ENCODE measurements around the gene MARCKS. TPM values are rescaled to one million over a fixed set of nuclear protein-coding genes. Genes with fewer than 3 reads are reported as not detected.

The MARCKS gene
- total RNA-seq, 2 experiments from 2014 or later = 1.7 to 2.2 TPM

GRCh38 chr6:113857556-113858479 lies 673 bp downstream of the MARCKS start:
- Mint-ChIP-seq H3K4me1 (peaks cover 18% of the 10 kb centered on the region), H3K4me3 (no peak overlapping the region), H3K27ac (no peak overlapping the region), H3K36me3 (no peaks in the 10 kb centered on the region), H3K27me3 (peaks cover 55% of the 10 kb centered on the region), H3K9me3 (no peaks in the 10 kb centered on the region)
- ATAC-seq (ENCODE audit: low read depth) = no peak
- POLR2A ChIA-PET = no interaction called here
- DNase-seq = peak; percentile 36

DNA sequence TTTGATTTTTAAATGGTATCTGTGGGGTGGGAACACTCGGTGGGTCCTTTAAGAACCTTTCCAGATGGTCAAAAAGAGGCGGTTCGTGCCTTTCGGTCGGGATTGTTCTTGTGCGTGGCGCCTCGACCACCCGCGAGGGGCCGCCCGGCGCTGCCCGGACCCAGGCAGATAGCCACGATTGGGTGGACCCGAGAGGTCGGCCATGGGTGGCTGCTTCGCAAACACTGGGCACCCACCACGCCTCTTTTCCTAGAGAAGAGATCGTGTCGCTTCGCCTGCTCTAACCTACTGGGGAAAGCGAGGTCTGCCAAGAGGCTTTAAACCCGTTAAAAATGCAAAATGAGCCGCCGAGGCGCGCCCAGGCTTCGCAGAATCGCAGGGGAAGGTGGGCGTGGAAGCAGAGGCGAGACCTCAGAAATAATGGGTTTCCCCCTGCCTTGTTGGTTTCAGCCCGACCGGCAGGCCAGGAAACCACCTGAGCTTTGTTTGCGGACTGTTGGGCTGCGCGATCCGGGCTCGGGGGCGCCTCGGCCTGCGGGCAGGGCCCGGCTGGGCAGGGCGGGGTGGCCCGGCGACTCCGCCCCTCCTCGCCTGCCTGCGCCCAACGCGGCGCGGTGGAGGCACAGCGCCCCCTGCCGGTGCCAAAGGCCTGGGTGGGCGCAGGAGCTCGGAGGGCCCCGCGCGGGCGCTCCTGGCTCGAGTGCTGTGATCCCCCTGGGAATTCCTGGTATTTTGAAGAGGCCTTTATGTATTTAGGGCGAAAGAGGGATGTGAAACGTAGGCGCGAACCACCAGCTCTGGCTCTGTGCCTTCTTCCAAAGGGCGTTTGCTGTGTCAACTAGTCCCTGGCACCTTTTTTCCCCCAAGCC lies 1.6 kb downstream of the MARCKS start:
- H3K36me3 Mint-ChIP-seq = no peaks in the 10 kb centered on the region
- peak overlapping the region; percentile 60 for H3K4me3 Mint-ChIP-seq
- H3K4me1 Mint-ChIP-seq = peaks cover 18% of the 10 kb centered on the region
- H3K27ac Mint-ChIP-seq = no peak overlapping the region
- no peaks in the 10 kb centered on the region for H3K9me3 Mint-ChIP-seq
- H3K27me3 Mint-ChIP-seq = peaks cover 46% of the 10 kb centered on the region
- DNase-seq = peak; percentile 95
- POLR2A ChIA-PET = no interaction called here
- peak; percentile 94 for ATAC-seq (ENCODE audit: low read depth)

DNA sequence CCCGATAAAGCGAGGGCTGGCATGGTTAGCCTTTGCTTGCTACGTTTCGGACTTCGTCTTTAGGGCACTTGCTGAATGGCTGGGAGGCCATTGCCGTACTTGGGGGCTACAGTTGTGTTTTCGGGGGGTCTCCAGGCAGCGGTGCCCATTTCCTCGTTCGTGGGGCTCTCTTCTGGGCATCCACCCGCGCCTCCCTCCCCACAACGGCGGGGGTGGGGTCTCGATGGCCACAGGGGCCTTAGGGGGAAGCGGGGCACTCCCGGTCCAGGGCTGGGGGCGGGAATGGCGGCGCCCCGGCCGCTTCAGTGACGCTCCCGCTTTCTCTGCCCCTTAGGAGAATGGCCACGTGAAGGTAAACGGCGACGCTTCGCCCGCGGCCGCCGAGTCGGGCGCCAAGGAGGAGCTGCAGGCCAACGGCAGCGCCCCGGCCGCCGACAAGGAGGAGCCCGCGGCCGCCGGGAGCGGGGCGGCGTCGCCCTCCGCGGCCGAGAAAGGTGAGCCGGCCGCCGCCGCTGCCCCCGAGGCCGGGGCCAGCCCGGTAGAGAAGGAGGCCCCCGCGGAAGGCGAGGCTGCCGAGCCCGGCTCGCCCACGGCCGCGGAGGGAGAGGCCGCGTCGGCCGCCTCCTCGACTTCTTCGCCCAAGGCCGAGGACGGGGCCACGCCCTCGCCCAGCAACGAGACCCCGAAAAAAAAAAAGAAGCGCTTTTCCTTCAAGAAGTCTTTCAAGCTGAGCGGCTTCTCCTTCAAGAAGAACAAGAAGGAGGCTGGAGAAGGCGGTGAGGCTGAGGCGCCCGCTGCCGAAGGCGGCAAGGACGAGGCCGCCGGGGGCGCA lies 2.4 kb downstream of the MARCKS start:
- Mint-ChIP-seq H3K27me3 (peaks cover 39% of the 10 kb centered on the region), H3K36me3 (no peaks in the 10 kb centered on the region), H3K4me3 (peak overlapping the region; percentile 60), H3K4me1 (peaks cover 17% of the 10 kb centered on the region), H3K9me3 (no peaks in the 10 kb centered on the region), H3K27ac (no peak overlapping the region)
- DNase-seq = peak; percentile 28
- ATAC-seq (ENCODE audit: low read depth) = no peak
- POLR2A ChIA-PET = no interaction called here

DNA sequence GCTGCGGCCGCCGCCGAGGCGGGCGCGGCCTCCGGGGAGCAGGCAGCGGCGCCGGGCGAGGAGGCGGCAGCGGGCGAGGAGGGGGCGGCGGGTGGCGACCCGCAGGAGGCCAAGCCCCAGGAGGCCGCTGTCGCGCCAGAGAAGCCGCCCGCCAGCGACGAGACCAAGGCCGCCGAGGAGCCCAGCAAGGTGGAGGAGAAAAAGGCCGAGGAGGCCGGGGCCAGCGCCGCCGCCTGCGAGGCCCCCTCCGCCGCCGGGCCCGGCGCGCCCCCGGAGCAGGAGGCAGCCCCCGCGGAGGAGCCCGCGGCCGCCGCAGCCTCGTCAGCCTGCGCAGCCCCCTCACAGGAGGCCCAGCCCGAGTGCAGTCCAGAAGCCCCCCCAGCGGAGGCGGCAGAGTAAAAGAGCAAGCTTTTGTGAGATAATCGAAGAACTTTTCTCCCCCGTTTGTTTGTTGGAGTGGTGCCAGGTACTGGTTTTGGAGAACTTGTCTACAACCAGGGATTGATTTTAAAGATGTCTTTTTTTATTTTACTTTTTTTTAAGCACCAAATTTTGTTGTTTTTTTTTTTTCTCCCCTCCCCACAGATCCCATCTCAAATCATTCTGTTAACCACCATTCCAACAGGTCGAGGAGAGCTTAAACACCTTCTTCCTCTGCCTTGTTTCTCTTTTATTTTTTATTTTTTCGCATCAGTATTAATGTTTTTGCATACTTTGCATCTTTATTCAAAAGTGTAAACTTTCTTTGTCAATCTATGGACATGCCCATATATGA lies 3.2 kb downstream of the MARCKS start:
- Mint-ChIP-seq H3K36me3 (no peaks in the 10 kb centered on the region), H3K27me3 (peaks cover 37% of the 10 kb centered on the region), H3K4me3 (peak overlapping the region; percentile 15), H3K4me1 (peaks cover 13% of the 10 kb centered on the region), H3K27ac (no peak overlapping the region), H3K9me3 (no peaks in the 10 kb centered on the region)
- POLR2A ChIA-PET = no interaction called here
- DNase-seq = peak; percentile 23
- no peak for ATAC-seq (ENCODE audit: low read depth)

- POLR2A ChIA-PET = no interaction called here
- peaks cover 41% of the 10 kb centered on the region for H3K27me3 Mint-ChIP-seq
- H3K9me3 Mint-ChIP-seq = no peaks in the 10 kb centered on the region
- no peak for ATAC-seq (ENCODE audit: low read depth)
- H3K4me1 Mint-ChIP-seq = peaks cover 7% of the 10 kb centered on the region
- H3K4me3 Mint-ChIP-seq = no peak overlapping the region
- no peak for DNase-seq
- no peak overlapping the region for H3K27ac Mint-ChIP-seq
- no peaks in the 10 kb centered on the region for H3K36me3 Mint-ChIP-seq
Measured at GRCh38 chr6:113862112-113862511, 5.0 kb downstream of the MARCKS start.

GRCh38 chr6:113870917-113871316 lies 13.8 kb downstream of the MARCKS start:
- no peak for DNase-seq
- H3K27me3 Mint-ChIP-seq = peaks cover 39% of the 10 kb centered on the region
- H3K4me1 Mint-ChIP-seq = peaks cover 5% of the 10 kb centered on the region
- no peak for ATAC-seq (ENCODE audit: low read depth)
- POLR2A ChIA-PET = no interaction called here
- no peak overlapping the region for H3K4me3 Mint-ChIP-seq
- no peak overlapping the region for H3K27ac Mint-ChIP-seq
- no peaks in the 10 kb centered on the region for H3K36me3 Mint-ChIP-seq
- no peaks in the 10 kb centered on the region for H3K9me3 Mint-ChIP-seq

DNA sequence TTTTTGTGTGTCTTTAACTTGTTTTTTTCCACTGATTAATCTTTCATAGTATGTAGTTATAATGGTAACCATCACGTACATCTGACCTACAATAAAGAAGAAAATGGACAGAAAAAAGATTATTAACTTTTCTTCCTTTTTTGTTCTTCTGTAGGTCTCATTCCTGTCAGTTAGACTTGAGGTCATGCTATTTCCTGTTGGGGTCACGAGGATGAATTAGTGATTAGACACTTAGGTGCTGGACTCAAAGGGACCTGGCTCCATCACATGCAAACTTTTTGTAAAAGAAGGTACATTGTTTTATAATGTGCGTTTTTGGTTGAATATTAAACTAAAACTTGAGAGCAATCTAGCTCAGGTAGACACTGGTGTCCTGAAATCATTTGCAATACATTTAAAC lies 14.8 kb downstream of the MARCKS start:
- no peak for ATAC-seq (ENCODE audit: low read depth)
- Mint-ChIP-seq H3K9me3 (no peaks in the 10 kb centered on the region), H3K36me3 (no peaks in the 10 kb centered on the region), H3K4me3 (no peak overlapping the region), H3K27me3 (peaks cover 43% of the 10 kb centered on the region), H3K4me1 (peaks cover 5% of the 10 kb centered on the region), H3K27ac (no peak overlapping the region)
- POLR2A ChIA-PET = no interaction called here
- no peak for DNase-seq

DNA sequence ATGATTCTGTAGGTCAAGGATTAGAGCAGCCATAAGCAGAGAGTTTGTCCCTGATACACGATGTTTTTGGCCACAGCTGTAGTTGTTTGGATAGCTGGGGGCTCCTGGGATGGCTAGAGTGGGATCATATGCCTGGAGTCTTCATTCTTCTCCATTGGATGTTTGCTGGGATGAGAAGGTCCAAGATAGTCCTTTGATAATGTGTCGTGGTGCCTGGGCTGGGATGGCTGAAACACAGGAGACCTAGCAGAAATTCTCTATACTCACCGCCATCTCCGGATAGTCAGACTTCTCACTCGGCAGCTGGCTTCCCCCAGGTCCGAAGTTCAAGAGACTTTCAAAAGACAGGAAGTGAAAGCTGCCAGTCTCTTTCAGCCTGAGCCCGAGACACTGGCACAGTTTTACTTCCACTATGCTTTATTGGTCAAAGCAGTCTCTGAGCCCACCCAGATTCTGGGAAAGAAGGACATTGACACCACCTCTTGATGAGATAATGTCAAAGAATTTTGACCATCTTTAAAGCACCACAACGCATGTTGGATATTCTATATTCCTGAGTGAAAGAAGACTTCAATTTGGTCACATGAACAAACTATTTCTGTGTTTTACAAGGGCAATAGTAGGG lies 16.0 kb downstream of the MARCKS start:
- ATAC-seq (ENCODE audit: low read depth) (peak; percentile 54), DNase-seq (no peak)
- H3K36me3 Mint-ChIP-seq = no peaks in the 10 kb centered on the region
- H3K4me1 Mint-ChIP-seq = peaks cover 5% of the 10 kb centered on the region
- no peak overlapping the region for H3K27ac Mint-ChIP-seq
- peak overlapping the region; percentile 48 for H3K4me3 Mint-ChIP-seq
- no peaks in the 10 kb centered on the region for H3K9me3 Mint-ChIP-seq
- H3K27me3 Mint-ChIP-seq = peaks cover 47% of the 10 kb centered on the region
- POLR2A ChIA-PET = no interaction called here

- no peak for DNase-seq
- H3K4me1 Mint-ChIP-seq = peaks cover 5% of the 10 kb centered on the region
- H3K27me3 Mint-ChIP-seq = peaks cover 44% of the 10 kb centered on the region
Measured at GRCh38 chr6:113875470-113875869, 18.3 kb downstream of the MARCKS start.

DNA sequence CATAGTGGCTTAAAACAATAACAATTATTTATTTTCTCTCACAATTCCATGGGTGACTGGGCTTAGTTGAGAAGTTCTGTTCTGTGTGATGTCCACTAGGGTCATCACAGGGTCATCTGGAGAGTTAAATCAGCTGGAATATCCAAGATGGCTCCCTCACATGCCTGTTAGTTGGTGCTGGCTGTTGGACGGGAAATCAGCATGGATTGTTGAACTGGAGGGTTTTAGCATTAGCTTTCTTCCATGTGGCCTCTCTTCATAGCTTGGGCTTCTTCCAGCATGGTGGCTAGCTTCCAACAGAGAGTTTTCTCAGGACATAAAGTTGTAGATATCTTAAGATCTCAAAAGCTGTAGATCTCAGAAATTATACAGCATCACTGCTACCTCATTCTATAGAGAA lies 19.6 kb downstream of the MARCKS start:
- no peaks in the 10 kb centered on the region for H3K9me3 Mint-ChIP-seq
- no peaks in the 10 kb centered on the region for H3K36me3 Mint-ChIP-seq
- POLR2A ChIA-PET = no interaction called here
- H3K27ac Mint-ChIP-seq = no peak overlapping the region
- H3K4me1 Mint-ChIP-seq = peaks cover 5% of the 10 kb centered on the region
- peaks cover 48% of the 10 kb centered on the region for H3K27me3 Mint-ChIP-seq
- H3K4me3 Mint-ChIP-seq = no peak overlapping the region
- ATAC-seq (ENCODE audit: low read depth) (no peak), DNase-seq (no peak)

More at GRCh38 chr6:113875470-113875869, 18.3 kb downstream of the MARCKS start:
- no peak for ATAC-seq (ENCODE audit: low read depth)
- no peak overlapping the region for H3K27ac Mint-ChIP-seq
- POLR2A ChIA-PET = no interaction called here
- H3K9me3 Mint-ChIP-seq = no peaks in the 10 kb centered on the region
- H3K36me3 Mint-ChIP-seq = no peaks in the 10 kb centered on the region
- no peak overlapping the region for H3K4me3 Mint-ChIP-seq

DNA sequence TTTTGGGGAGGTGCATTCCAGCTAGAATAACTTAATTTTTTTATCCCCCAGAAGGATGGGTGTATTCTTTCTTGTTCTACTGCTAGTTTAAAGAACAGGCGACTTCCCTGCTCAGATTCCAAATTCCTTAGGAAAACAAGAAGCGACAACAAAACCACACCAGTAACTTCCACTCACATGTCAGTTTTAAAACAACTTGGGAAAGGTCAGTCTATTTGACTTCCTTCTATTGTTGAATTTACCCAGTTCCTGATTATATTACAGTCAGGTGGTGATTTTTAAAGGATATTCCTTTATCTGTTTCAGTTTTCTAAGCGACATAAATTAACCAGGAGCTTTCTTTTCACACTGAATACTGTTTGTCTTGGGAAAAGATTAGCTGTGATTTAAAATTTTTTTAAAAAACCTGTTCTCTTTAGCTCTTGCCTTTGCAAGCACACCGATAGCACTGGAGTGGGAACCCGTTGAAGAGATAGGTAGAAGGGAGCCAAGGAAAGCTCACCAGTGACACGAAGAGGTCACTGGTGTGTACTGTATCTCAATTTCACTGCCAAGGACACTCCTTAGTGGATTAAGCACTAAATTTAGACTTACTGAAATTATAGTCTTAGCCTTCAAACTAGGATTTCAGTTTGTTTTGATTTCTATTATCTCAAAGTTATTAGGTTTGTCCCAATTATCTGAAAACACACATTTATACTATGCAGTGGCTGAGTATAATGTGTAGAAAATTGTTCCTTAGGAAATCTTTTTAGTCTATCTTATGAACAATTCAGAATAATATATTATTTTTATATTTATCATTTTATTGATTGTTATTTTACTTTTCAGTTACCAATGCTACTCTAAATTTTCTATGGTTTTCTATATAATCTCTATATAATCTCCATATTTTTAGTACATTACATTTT lies 22.3 kb downstream of the MARCKS start:
- Mint-ChIP-seq H3K27ac (no peak overlapping the region), H3K4me3 (no peak overlapping the region), H3K9me3 (no peaks in the 10 kb centered on the region), H3K4me1 (no peaks in the 10 kb centered on the region), H3K27me3 (peaks cover 43% of the 10 kb centered on the region), H3K36me3 (no peaks in the 10 kb centered on the region)
- POLR2A ChIA-PET = no interaction called here
- no peak for DNase-seq
- peak; percentile 83 for ATAC-seq (ENCODE audit: low read depth)

All from activated naive CD8-positive, alpha-beta T cell treated with anti-CD3 and anti-CD28 coated beads, Interleukin-2, amount 10 ng/mL, durations not matched to agents 7 days and 5 days (primary cell).